ENCODE measurements around the gene ERBB2. TPM values are rescaled to one million over a fixed set of nuclear protein-coding genes. Genes with fewer than 3 reads are reported as not detected.
"Not testable (repeated sequence)": the region's sequence is repeated elsewhere in the genome, so short reads cannot be mapped to it uniquely, and the experiment has no call there.

Gene ERBB2
- total RNA-seq, 2 donors from 2014 or later: 8.2 to 12.1 TPM

DNA sequence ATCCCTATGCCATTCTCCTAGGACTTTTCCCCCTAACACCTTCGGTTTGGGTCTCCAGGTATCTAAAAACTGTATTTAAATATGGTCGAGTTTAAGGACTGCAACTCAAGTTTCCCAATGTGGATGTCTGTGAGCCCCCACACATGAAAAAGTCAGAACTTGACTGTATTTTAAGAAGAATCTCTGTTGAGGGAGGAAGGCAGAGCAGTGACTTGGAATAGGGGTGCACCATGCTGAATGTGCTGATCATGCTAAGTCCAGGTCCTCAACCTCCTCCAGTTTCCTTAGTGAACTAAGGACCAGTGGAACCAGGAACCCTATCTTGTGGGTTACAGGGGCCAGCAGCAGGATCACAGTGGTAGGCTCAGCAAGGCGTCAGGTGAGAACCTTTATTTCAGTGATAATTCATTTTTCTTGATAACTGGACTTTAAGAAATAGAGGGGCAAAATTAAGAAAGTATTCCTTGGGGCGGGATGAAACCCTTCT lies 57.4 kb downstream of the ERBB2 start:
- H3K36me3 Mint-ChIP-seq (ENCODE audit: insufficient read depth in 2 of 2): peaks cover 3% of the 10 kb centered on the region in 2 donors
- peaks cover 79% of the 10 kb centered on the region for H3K4me1 Mint-ChIP-seq (ENCODE audit: low read depth)
- DNase-seq (no peak), ATAC-seq (replicated peaks in 1 of 2) (no peak)
- H3K9me3 Mint-ChIP-seq: no peaks in the 10 kb centered on the region
- peak overlapping the region; percentile 72 to 82 for H3K4me3 Mint-ChIP-seq
- no peaks in the 10 kb centered on the region for H3K27me3 Mint-ChIP-seq (ENCODE audit: low read depth)
- peak overlapping the region; percentile 93 for H3K27ac Mint-ChIP-seq

DNA sequence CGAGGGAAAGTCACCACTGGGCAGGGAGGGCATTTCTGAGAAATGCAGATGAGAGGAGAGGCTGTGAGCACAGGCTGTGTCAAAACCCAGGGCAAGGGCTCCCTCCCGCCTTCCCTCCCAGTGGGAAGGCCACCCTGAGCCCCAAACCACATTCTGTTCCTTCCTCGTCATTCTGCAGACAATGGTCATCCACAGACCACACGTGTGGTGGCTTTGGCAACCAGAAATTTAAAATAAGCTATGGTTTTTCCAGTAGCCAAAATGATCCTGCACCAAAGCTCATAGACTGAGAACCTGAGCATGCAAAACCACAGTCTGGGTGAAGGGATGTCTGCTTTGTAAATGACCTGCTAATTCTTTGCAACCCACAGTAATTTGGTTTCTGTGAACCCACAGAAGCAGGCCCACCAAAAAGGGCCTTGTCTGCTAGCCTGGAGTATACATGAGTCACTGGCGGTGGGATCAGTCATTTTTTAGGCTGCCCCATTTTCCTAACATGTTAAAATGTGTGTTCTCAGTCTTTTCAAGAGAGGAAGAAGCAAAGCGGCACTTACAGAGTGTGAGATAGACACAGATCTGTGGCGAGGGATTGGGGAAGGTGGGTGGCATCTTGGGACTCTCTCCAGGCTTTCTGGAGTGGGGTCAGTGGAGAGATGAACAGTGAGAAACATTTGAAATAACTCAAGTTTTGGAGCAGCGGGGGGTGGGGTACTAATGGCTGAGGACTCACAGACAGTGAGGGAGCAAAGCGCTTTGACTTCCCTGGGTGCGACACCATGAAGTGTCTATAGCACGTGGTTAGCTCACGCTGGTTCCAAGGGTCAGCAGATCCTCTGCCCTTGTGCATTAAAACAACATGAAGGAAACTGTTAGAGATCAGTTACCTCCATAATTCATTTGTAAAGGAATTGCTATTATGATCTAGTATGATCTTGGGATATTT lies 58.3 kb downstream of the ERBB2 start:
- peak overlapping the region; percentile 93 for H3K27ac Mint-ChIP-seq
- H3K36me3 Mint-ChIP-seq (ENCODE audit: insufficient read depth in 2 of 2): peaks cover 3 to 5% of the 10 kb centered on the region in 2 donors
- DNase-seq (peak; percentile 74 to 76), ATAC-seq (replicated peaks in 1 of 2) (peak; percentile 36 to 47)
- no peaks in the 10 kb centered on the region for H3K9me3 Mint-ChIP-seq
- peaks cover 81% of the 10 kb centered on the region for H3K4me1 Mint-ChIP-seq (ENCODE audit: low read depth)
- H3K27me3 Mint-ChIP-seq (ENCODE audit: low read depth): no peaks in the 10 kb centered on the region
- H3K4me3 Mint-ChIP-seq: peak overlapping the region; percentile 72 to 82

DNA sequence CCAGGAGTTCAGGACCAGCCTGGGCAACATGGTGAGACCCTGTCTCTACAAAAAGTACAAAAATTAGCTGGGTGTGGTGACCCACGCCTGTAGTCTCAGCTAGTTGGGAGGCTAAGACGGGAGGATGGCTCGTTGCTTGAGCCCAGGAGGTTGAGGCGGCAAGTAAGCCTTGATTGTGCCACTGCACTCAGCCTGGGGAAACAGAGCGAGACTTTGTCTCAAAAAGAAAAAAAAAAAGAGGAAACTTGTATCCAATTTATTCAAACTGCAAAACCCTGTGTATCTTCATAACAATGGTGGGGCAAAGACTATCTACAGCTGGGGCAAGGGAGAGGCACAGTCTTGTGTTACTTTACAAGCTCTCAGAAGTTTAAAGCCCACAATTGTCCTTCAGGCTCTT lies 59.3 kb downstream of the ERBB2 start:
- Mint-ChIP-seq H3K36me3 (ENCODE audit: insufficient read depth in 2 of 2) (peaks cover 4 to 5% of the 10 kb centered on the region in 2 donors), H3K4me3 (peak overlapping the region; percentile 72 to 82)

GRCh38 chr17:39761861-39762496 lies 62.1 kb downstream of the ERBB2 start:
- DNase-seq: no peak
- ATAC-seq (replicated peaks in 1 of 2): peak; percentile 41 to 44
- peaks cover 21 to 29% of the 10 kb centered on the region in 2 donors for H3K36me3 Mint-ChIP-seq (ENCODE audit: insufficient read depth in 2 of 2)

More for the DNA sequence above, 59.3 kb downstream of the ERBB2 start:
- Mint-ChIP-seq H3K4me1 (ENCODE audit: low read depth) (peaks cover 82% of the 10 kb centered on the region), H3K27ac (peak overlapping the region; percentile 93), H3K9me3 (no peaks in the 10 kb centered on the region), H3K27me3 (ENCODE audit: low read depth) (no peaks in the 10 kb centered on the region)
- DNase-seq: no peak
- ATAC-seq (replicated peaks in 1 of 2): no peak

GRCh38 chr17:39763051-39763820 lies 63.4 kb downstream of the ERBB2 start:
- Mint-ChIP-seq H3K9me3 (no peaks in the 10 kb centered on the region), H3K4me1 (ENCODE audit: low read depth) (peaks cover 85% of the 10 kb centered on the region), H3K4me3 (peak overlapping the region in 1 of 2 donors; percentile 15), H3K27me3 (ENCODE audit: low read depth) (no peaks in the 10 kb centered on the region), H3K27ac (peak overlapping the region; percentile 36), H3K36me3 (ENCODE audit: insufficient read depth in 2 of 2) (peaks cover 23 to 36% of the 10 kb centered on the region in 2 donors)
- no peak for ATAC-seq (replicated peaks in 1 of 2)
- no peak for DNase-seq

More at GRCh38 chr17:39761861-39762496, 62.1 kb downstream of the ERBB2 start:
- Mint-ChIP-seq H3K27ac (peak overlapping the region; percentile 72), H3K4me3 (peak overlapping the region; percentile 31 to 55), H3K4me1 (ENCODE audit: low read depth) (peaks cover 85% of the 10 kb centered on the region), H3K9me3 (no peaks in the 10 kb centered on the region), H3K27me3 (ENCODE audit: low read depth) (no peaks in the 10 kb centered on the region)

GRCh38 chr17:39764171-39764570 lies 64.3 kb downstream of the ERBB2 start:
- not testable (repeated sequence) for H3K27me3 Mint-ChIP-seq (ENCODE audit: low read depth); H3K9me3 Mint-ChIP-seq; DNase-seq; H3K4me3 Mint-ChIP-seq; ATAC-seq (replicated peaks in 1 of 2); H3K27ac Mint-ChIP-seq
- Mint-ChIP-seq H3K4me1 (ENCODE audit: low read depth) (peaks cover 85% of the 10 kb centered on the region), H3K36me3 (ENCODE audit: insufficient read depth in 2 of 2) (peaks cover 24 to 42% of the 10 kb centered on the region in 2 donors)

- peak overlapping the region; percentile 82 for H3K27ac Mint-ChIP-seq
- H3K9me3 Mint-ChIP-seq: no peaks in the 10 kb centered on the region
- peaks cover 25 to 42% of the 10 kb centered on the region in 2 donors for H3K36me3 Mint-ChIP-seq (ENCODE audit: insufficient read depth in 2 of 2)
- peak overlapping the region in 1 of 2 donors; percentile 31 for H3K4me3 Mint-ChIP-seq
- H3K4me1 Mint-ChIP-seq (ENCODE audit: low read depth): peaks cover 85% of the 10 kb centered on the region
- DNase-seq: no peak
- H3K27me3 Mint-ChIP-seq (ENCODE audit: low read depth): no peaks in the 10 kb centered on the region
- no peak for ATAC-seq (replicated peaks in 1 of 2)
Observed at GRCh38 chr17:39765175-39765574, 65.3 kb downstream of the ERBB2 start.

- ATAC-seq (replicated peaks in 1 of 2) (no peak), DNase-seq (no peak)
- H3K27me3 Mint-ChIP-seq (ENCODE audit: low read depth): no peaks in the 10 kb centered on the region
- peak overlapping the region in 1 of 2 donors; percentile 31 for H3K4me3 Mint-ChIP-seq
- peak overlapping the region; percentile 89 for H3K27ac Mint-ChIP-seq
- H3K4me1 Mint-ChIP-seq (ENCODE audit: low read depth): peaks cover 88% of the 10 kb centered on the region
- H3K36me3 Mint-ChIP-seq (ENCODE audit: insufficient read depth in 2 of 2): peaks cover 25 to 42% of the 10 kb centered on the region in 2 donors
- no peaks in the 10 kb centered on the region for H3K9me3 Mint-ChIP-seq
Observed at GRCh38 chr17:39765766-39766165, 65.9 kb downstream of the ERBB2 start.

GRCh38 chr17:39767147-39767546 lies 67.3 kb downstream of the ERBB2 start:
- ATAC-seq (replicated peaks in 1 of 2): no peak
- Mint-ChIP-seq H3K9me3 (no peaks in the 10 kb centered on the region), H3K4me3 (peak overlapping the region; percentile 75 to 83), H3K27me3 (ENCODE audit: low read depth) (no peaks in the 10 kb centered on the region), H3K36me3 (ENCODE audit: insufficient read depth in 2 of 2) (peaks cover 26 to 47% of the 10 kb centered on the region in 2 donors), H3K4me1 (ENCODE audit: low read depth) (peaks cover 90% of the 10 kb centered on the region), H3K27ac (peak overlapping the region; percentile 89)
- DNase-seq: peak in 1 of 2 donors; percentile 35

DNA sequence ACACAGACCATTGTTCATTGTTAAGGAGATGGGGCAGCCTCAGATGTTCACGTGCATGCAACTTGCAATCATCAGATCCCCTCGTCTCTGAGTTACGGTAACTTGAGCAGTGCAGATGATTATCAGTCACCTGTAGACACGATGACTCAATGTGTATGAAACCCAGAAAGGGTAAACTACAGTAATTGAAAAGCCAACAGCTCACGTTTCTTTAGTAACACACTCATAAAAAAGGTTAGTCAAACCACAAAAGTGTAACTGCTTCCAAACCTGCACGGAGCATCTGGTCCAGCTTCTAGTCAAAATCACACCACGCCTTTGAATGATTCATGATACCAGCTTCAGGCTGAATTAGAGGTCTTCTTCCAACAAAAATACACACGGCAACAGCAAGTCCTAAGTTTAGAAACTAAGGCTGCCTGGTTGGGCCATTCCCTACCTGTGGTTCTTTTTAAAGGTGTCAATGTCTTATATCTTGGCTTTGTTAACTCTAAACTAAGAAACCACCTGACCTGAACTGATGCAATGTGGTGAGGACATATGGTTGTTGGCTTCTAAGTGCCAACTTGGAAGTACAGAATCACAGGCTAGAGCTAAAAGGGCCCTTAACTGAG lies 70.2 kb downstream of the ERBB2 start:
- peaks cover 27 to 46% of the 10 kb centered on the region in 2 donors for H3K36me3 Mint-ChIP-seq (ENCODE audit: insufficient read depth in 2 of 2)
- peaks cover 97% of the 10 kb centered on the region for H3K4me1 Mint-ChIP-seq (ENCODE audit: low read depth)
- DNase-seq (peak; percentile 71 to 79), ATAC-seq (replicated peaks in 1 of 2) (peak; percentile 83 to 88)
- peak overlapping the region; percentile 63 to 83 for H3K4me3 Mint-ChIP-seq
- no peaks in the 10 kb centered on the region for H3K27me3 Mint-ChIP-seq (ENCODE audit: low read depth)
- H3K9me3 Mint-ChIP-seq: no peaks in the 10 kb centered on the region
- peak overlapping the region; percentile 89 for H3K27ac Mint-ChIP-seq

DNA sequence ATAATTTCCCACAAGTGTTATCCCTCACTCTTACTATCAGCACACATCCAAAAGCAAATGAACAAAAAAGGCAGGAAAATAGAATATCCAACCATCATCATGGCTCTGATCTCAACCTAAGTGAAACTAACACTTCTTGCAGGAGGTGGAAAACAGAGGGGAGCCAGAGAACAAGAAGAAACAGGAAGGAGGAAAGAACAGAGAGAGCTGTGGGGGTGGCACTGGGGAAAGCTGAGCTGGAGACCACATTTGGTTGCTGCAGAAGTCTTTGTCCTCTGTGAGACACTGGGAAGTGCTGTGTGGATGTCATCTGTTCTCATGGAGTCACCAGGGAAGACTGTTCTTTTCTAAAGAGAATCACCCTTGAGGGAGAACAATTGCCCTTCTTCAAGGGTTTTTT lies 72.6 kb downstream of the ERBB2 start:
- no peak for ATAC-seq (replicated peaks in 1 of 2)
- peak overlapping the region; percentile 74 for H3K27ac Mint-ChIP-seq
- peaks cover 15 to 39% of the 10 kb centered on the region in 2 donors for H3K36me3 Mint-ChIP-seq (ENCODE audit: insufficient read depth in 2 of 2)
- no peaks in the 10 kb centered on the region for H3K27me3 Mint-ChIP-seq (ENCODE audit: low read depth)
- peak overlapping the region; percentile 53 to 83 for H3K4me3 Mint-ChIP-seq
- H3K9me3 Mint-ChIP-seq: no peaks in the 10 kb centered on the region
- DNase-seq: no peak
- H3K4me1 Mint-ChIP-seq (ENCODE audit: low read depth): peaks cover 97% of the 10 kb centered on the region

Data from activated T-cell treated with anti-CD3 and anti-CD28 coated beads, Interleukin-2, amount 50 U/mL, for 72 hours (primary cell).